CD1c-positive myeloid dendritic cell (primary cell): ENCODE results near the gene TMX1.

Source experiments
- DNase-seq: peaks from one replicate; pipeline ENCODE4 v3.0.0-alpha.2; 2016; ENCODE audit errors: extremely low spot score

The TMX1 gene

DNA sequence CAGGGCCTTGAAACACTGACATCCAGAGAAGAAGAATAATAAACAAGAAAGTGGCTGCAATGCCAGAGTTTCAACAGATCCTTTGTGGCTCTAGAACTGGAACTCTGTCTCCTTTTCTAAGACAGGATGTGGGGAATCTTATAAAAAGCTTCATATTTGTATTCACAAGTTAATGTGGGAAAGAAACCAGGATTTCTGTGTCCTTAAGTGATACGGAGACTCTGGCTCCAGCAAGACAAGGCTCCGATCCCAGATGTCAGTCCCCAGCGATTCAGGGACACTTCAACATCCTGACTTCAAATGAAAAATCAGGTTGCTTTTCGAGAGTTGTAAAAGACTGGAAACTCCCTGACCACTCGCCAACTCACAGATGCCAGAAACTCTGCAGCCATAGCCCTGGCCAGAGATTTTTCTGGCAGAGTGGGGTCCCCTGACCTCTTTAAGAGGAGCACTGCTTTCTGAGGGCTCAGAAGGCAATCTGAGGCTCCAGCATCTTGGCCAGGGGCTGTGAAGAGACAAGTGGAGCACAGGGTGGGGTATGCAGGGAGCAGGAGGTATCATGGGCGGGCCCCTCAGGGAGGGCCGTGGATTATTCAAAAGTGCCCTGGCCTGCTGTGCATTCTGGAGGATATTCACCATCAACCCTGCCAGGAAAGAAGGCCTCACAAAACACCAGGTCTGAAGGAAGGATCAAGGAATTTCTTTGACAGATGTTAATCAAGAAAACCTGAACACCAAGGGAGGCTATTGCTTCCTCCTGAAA lies 53.3 kb downstream of the TMX1 start:
- no peak for DNase-seq

DNA sequence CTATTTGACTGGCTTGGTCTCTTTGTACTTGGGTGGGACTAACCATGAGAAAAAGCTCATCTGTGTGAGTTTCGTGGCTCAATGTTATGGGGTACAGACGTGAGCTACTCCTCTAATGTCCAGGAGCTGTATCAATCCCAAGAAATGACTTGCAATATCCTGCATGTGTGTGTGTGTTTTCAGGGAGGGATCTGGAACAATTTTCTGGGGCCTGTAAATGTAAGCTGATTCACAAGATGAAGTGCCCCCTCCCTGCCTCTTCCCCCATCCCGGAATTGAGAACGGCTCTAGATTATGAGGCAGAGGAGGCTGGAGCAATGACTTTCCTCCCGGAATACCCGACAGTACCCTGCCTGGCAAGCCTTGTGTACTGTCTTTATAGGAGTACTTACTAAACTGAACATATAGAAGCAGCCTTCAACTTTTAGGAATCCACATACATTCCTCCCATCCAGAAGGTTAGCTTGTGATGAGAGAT lies 53.9 kb downstream of the TMX1 start:
- DNase-seq: no peak

DNA sequence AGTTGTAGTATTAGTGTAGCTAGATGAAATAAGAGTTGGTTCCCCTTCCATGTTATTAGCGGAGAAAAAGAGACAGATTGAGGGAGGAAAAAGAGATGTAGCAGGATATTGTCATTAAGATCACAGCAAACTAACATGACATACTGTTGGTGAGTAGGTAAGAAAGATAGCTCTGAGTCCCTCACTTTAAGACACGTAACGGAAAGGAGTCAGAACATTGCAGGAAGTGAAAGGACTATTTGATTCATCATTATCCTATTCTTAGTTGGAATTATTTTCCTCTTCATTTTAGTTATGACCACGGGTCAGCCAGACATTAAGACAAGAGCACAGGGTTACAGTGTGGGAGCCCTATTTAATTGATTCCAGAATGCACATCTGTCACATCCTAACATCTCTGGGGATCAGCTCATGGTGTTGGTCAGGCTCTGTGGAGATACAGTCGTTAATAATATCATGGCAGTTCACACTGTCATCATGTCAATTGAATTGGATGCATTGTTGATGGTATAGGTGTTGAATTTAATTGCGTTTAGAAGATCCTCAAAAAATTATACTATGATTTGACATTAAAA lies 55.0 kb downstream of the TMX1 start:
- DNase-seq: no peak

DNA sequence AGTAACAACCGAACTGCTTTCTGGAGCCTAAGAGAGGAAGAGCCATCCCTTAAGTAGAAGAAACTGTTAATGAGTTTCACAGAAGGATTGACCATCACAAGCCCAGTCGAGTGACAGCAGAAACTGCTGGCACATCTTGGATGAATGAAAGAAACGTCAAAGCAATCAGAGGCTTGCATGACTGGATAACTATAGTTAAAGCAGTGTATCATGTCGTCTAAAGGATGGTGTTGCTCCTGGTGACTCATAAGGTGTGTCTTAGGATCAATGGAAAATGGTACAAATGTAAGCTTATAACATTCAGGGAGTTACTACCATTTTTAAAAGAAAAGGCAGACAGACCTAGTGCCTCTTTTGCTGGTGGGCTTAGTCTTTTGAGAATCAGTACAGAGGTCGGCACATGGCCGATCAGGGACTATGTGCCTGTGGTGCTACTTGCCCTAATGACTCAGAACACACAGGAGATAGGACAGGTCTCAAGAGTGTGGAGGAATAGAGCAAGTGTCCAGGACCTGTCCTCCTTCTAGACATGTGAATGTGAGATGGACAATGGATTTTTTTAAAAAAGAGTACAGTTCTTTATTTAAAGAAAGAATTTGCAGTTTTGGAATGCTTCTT lies 55.7 kb downstream of the TMX1 start:
- no peak for DNase-seq

DNA sequence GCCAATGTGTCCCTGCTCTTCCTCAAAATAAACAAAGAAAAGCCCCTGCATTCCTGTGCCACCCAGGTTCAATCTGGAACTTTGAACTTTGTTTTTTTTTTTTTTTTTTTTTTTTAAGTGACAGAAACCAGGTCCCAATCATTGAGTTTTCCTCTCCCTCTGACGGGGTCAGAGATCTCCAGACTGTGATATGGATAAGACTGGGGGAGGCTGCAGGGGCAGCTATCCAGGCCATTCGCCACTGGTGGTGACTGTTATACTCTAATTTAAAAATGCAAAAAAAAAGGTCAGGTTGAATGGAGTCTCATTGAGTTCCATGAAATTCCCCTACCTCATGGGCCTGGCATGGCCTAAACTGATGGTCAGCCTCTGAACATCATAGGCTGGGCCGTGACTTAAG lies 57.0 kb downstream of the TMX1 start:
- DNase-seq: no peak

DNA sequence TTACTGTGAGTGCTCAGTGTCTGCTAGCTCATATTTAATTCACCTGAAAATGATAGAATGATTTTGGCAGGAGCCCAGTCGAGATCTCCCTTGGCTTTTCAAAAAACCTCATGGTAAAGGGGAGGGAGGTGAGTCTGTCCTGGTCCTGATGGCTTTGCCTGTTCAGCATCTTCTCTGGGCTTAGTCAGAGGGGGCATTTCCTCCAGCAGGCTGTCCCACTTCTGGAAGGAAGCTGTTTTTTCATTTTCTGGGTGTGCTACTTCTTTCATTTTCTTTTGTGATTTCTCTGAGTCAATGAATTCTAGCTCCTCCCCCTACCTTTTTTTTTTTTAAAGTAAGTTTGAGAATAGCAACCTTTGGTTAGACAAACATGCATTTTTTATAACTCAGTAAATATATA lies 58.8 kb downstream of the TMX1 start:
- no peak for DNase-seq

DNA sequence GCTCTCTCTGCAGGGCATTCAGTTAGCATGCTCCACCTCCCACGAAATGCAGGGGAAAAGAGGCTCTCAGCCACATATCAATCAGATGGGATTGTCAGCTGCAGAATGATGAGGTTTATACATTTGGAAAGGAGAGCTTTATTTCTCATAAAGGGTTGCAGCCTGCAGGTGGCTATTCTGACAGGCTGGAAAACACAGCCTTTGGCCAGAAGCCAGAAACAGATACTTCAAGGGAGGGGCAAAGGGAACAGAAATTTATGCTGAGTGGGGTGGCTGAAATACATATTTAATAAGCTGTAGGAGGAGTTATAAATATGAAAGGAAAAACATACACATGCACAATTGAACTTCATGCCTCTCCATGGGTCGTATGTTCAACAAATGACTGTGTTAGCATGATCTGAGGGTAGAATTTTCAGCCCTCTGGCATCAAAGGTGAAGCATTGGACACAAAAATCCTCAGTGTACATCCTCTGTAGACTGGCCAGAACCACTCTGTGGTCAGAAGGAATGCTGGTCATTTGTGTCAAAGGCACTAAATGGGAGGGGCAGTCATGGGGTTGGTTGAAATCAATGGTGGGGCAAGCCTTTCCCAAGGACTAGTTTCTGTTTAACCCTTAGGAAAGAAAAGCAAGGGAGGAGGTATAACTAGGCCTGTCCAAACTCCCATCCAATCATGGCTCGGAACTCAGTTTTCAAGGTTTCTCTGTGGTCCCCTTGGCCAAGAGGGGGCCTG lies 62.4 kb downstream of the TMX1 start:
- DNase-seq: no peak

DNA sequence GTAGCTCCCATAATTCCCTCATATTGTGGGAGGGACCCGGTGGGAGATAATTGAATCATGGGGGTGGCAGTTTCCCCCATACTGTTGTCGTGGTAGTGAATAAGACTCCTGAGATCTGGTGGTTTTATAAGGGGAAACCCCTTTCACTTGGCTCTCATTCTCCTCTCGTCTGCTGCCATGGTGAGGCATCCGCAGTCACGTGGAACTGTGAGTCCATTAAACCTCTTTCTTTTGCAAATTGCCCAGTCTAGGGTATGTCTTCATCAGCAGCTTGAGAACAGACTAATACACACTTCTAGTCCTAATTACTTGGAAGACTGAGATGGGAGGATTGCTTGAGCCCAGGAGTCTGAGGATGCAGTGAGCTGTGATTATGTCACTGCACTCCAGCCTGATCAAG lies 64.4 kb downstream of the TMX1 start:
- DNase-seq: no peak

DNA sequence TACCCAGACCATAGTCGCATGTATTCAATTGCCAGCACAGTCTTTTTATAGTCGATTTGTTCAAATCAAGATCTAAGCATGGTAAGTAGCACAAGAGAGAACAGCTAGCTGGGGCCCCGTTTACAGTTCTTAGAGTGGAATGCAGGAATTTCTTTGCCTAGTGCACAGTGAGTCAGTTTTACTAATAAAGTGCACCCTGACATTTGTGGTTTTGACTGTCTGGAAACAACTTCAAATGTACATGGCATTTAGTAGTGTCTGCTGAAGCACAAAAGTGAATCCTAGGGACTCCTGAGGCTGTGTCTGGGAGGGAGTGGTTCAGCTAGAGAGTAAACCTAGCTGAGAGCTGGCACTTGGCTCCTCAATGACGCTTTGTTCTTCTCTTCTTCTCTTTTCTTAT lies 64.9 kb downstream of the TMX1 start:
- DNase-seq: no peak

DNA sequence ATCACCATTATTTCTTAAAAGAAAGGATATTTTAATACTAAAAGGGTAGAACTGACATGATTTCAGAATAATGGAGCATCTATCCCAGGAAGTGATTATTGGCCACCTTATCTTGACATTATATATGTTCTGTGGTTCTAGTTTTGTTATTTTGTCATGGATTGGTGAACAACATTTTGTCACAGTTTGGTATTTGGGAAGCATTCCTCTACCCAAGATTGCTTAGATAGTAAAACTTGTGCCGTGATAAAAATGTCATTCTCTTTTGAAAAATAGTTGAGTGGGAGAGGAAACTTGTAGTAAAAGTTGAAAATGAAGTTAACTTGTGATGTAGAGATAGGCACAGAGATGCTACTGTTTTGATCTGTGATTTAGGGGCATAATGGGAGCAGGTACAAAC lies 65.7 kb downstream of the TMX1 start:
- no peak for DNase-seq
